NB4 (cell line): ENCODE data around the gene IKBKE.

ENCODE experiments used
- CTCF ChIP-seq: IDR thresholded peaks from one replicate; pipeline ENCODE4 v1.5.1; 2012; ENCODE audit warnings: low read depth, low read length
- POLR2A ChIP-seq: IDR thresholded peaks from 2 replicates; pipeline ENCODE4 v1.6.1; 2011; ENCODE audit warnings: mild to moderate bottlenecking; ENCODE audit not compliant: insufficient read length; ENCODE audit errors: extremely low read depth
- TF ChIP-seq, protein P1 (sequence below): IDR thresholded peaks from 2 replicates; pipeline ENCODE4 v1.6.1; 2011; ENCODE audit warnings: low read depth, low read length

GRCh38 chr1:206486995-206487788 is 16.9 kb downstream of the IKBKE start:
- no peak for TF ChIP-seq CTCF
- TF ChIP-seq POLR2A = no peak
- TF ChIP-seq, protein P1, sequence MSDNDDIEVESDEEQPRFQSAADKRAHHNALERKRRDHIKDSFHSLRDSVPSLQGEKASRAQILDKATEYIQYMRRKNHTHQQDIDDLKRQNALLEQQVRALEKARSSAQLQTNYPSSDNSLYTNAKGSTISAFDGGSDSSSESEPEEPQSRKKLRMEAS = no peak
